GM18867 (cell line): ENCODE results near the gene CD164L2.
"Not testable (repeated sequence)": the region's sequence is repeated elsewhere in the genome, so short reads cannot be mapped to it uniquely, and the experiment has no call there.

Experiments used
- ATAC-seq: cut with Tn5 transposase; IDR thresholded peaks from one replicate; pipeline ENCODE4 v1.9.1; 2021; ENCODE audit warnings: mild to moderate bottlenecking, moderate library complexity; ENCODE audit not compliant: unreplicated experiment

Gene CD164L2

DNA sequence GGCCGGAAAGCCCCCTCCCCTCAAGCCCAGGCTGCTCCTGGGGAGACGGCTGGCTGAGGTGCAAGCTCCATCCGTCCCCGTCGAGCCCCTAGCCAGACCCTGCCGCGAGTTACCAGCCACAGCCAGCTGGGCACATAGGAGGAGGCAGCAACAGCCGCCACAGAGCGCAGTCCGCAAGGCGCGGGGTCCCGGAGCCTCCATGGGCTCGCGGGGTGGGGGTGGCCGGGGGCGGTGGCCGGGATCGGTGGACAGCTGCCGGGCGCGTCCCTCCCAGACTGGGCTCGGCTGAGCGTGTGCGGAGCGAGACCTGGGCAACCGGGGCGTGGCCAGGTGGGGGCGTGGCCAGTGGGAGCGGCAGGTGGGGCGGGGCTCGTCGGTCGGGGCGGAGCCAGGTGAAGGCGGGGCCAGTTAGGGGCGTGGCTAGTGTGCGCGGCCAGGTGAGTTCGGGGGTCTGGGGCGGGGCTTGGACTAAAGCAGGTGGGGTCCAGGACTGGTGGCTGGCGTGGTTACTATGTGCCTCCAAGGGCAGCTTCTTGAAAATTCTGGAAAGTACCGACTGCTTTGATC lies at the start of gene CD164L2:
CD164L2 (minus strand) TSS at position 295 of the 567 bp plus-strand sequence; CDS start at position 201, 94 bp downstream.
- no peak for ATAC-seq

- ATAC-seq: not testable (repeated sequence)
Measured at GRCh38 chr1:27432725-27433124, 49.6 kb upstream of the CD164L2 start.

GRCh38 chr1:27431601-27431940 lies 48.4 kb upstream of the CD164L2 start:
- no peak for ATAC-seq

DNA sequence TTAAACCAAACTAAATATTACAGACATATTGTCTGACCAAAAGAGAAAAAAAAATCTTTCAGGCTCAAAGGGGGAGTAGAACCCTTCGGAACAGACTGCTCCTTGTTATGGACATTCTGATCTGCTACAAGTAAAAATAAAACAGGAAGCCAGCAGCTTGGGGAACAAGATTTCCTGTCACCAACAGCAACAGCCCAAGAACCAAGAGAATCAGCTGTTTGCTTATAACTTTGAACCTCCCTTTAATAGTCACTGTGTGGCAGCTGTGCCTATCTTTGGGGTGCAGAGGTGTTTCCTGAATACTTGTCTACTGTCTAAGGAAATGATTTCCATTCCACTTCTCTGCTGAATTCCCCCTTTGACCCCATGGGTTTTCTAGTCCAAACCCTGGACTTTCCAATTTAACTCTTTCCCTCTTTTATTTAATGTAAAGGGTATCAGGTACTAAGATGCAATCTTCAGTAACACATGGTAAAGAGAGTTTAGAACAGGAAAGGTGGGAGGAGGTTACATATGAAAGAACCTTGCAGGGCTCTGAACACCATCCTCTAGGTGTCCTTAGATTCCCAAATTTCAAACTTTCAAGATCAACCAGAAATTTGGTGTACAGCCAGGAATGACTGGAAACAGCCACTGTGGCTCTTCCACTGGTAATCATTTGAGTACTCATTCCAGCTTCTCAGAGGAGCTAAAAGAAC lies 47.9 kb upstream of the CD164L2 start:
- ATAC-seq: no peak

GRCh38 chr1:27429029-27429425 lies 45.9 kb upstream of the CD164L2 start:
- no peak for ATAC-seq

GRCh38 chr1:27428316-27429028 lies 45.3 kb upstream of the CD164L2 start:
- no peak for ATAC-seq

- no peak for ATAC-seq
Measured at GRCh38 chr1:27427816-27428315, 44.7 kb upstream of the CD164L2 start.

- ATAC-seq: no peak
Measured at GRCh38 chr1:27427329-27427728, 44.2 kb upstream of the CD164L2 start.

GRCh38 chr1:27423709-27424108 lies 40.6 kb upstream of the CD164L2 start:
- no peak for ATAC-seq

- ATAC-seq: peak; percentile 69
Measured at GRCh38 chr1:27418326-27419185, 35.4 kb upstream of the CD164L2 start.

- ATAC-seq: no peak
Measured at GRCh38 chr1:27417713-27418112, 34.6 kb upstream of the CD164L2 start.

DNA sequence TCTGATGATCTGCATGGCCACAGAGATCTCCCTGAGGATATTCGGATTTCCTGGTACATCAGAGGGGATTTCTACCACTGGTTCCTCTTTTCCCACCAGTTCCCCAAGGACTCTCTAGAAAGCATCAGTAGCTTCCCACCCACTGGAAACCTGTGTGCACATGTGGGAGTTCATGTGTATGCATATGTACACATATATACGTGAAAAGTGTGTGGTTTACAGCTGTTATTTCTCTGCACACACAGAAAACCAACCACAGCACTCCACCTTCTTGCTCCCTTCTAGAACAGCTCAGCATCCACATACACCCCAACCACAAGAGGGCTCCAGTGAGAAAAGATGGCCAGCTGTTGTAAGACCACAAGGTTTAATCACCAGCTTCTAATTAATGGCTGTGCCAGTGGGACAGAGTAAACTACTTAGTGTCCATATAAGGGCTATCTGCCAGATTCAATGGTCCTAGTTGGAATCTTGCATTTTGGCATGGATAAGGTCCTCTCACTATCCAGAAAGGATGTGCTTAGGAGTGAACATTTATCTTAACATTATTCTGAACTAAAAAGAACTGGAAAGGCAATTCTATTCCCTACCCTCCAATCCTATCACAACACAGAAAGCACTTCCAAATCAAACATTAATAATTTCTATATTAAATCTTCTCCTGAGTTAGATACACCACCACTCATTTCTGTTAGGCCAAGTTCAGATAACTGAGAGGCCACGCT lies 33.4 kb upstream of the CD164L2 start:
- ATAC-seq: peak; percentile 42

- ATAC-seq: no peak
Measured at GRCh38 chr1:27414091-27414490, 31.0 kb upstream of the CD164L2 start.

DNA sequence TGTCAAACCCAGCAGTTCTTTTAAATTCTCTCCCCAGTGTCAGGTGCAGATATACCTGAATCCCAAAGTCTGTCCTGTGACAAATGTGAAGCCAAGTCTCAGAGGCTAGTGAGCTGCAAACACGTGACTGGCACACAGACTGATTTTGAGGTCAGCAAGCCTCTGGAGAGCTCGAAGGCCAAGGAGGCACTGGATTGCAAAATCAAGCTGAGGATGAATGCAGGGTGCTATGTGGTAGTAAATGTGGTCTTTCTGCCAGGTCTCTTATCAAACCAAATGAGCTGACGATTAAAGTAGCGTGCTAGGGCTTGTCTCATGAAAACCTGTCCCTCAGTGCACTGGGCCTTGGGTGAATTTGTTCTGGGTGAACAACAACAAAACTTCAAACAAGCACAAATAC lies 29.9 kb upstream of the CD164L2 start:
- ATAC-seq: no peak

DNA sequence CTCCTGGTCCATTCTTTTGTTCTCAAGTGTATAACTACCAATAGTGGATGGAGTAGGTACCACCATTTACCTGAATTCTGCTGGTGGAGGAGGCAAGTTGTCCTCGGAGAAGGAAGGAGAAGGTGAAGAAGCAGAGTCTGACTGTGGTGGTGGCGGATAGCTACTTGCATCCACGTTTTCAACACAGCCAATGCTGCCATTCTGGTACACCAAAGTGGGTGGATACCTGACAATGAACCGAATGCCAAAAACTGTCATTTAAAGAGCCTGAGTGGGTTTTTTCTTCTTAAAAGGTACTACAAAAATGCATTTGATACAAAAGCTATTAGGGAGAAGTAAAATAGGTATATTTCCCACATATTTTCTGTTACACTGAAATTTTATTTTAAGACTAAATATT lies 29.4 kb upstream of the CD164L2 start:
- no peak for ATAC-seq

GRCh38 chr1:27410709-27411108 lies 27.6 kb upstream of the CD164L2 start:
- ATAC-seq: no peak

DNA sequence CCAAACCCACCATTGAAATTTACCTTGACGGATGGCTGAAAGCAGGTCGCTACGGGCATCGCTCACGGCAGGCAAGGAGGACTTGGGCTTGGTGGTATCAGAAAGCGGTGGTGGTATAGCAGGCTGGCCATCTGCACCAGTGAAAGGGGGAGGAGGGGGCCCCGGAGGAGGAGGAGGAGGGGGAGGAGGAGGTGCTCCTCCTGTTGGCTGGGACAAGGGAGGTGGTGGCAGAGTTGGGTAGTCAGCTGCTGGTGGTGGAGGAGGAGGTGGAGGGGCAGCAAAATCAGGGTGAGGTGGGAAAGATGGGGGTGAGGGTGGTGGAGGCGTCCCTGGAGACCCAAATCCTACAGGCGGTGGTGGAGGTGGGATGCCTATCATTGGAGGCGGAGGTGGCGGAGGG lies 26.5 kb upstream of the CD164L2 start:
- no peak for ATAC-seq

- no peak for ATAC-seq
Measured at GRCh38 chr1:27408151-27408550, 25.0 kb upstream of the CD164L2 start.

DNA sequence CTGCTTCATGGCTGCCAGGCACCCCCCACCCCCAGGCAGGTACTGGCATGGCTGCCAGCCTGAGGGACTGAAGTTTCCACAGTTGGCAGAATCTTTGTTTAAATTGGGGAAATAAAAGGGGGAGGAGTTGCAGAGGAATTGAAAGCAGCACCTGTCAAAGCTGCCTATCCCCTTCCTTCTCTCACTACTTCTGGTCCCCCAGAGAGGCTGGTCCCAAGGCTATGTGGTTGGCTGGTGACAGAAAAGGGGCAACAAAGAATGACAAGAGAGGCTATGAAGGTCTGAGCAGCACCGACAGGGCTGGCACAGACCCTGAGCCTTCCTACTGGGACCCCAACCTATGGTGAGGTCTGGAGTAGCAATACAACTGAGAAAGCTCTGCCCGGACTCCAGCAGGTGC lies 23.7 kb upstream of the CD164L2 start:
- not testable (repeated sequence) for ATAC-seq

DNA sequence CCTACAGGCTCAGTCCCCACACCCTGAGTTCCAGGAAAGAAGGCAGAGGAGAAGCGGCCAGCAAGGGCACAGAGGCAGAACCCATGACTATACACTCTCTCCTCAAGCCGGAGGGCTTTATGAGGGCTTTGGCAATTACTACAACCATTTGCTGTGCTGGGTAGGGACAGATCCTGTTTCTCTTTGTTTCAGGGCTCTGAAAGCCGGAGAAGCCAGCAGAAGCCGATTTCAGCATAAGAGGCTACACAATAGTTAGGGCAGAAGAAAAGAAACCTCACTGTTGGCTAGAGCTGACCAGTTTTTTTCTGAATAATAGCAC lies 23.2 kb upstream of the CD164L2 start:
- ATAC-seq: no peak
